Neural progenitor cell (in vitro differentiated cells): Measurements from ENCODE around the gene SLC11A1. TPM values are rescaled to one million over a fixed set of nuclear protein-coding genes. Genes with fewer than 3 reads are reported as not detected.

ENCODE experiments used
- DNase-seq: peaks from one replicate; pipeline ENCODE4 v3.0.0-alpha.2; 2016; ENCODE audit warnings: low spot score
- H2AFZ ChIP-seq: fragments of 200-600 bp; sonication (generic); replicated peaks from 2 replicates; pipeline ENCODE4 v1.6.1; 2016; ENCODE audit warnings: antibody characterized with exemption
- H3F3A ChIP-seq: fragments of 200-600 bp; sonication (generic); 2 replicates; pipeline ENCODE4 v1.6.1; 2016; ENCODE audit warnings: antibody characterized with exemption, low read depth
- H3K27ac ChIP-seq: fragments of 200-600 bp; sonication (generic); 2 replicates; pipeline ENCODE4 v1.5.1; 2016; ENCODE audit warnings: mild to moderate bottlenecking
- H3K27me3 ChIP-seq: fragments of 200-600 bp; sonication (generic); 2 replicates; pipeline ENCODE4 v1.6.1; 2016; ENCODE audit warnings: mild to moderate bottlenecking, moderate library complexity
- H3K36me3 ChIP-seq: fragments of 200-600 bp; sonication (generic); 2 replicates; pipeline ENCODE4 v1.5.1; 2016
- H3K4me1 ChIP-seq: fragments of 200-600 bp; sonication (generic); 2 replicates; pipeline ENCODE4 v1.6.1; 2016; ENCODE audit warnings: mixed run types
- H3K4me2 ChIP-seq: fragments of 200-600 bp; sonication (generic); 2 replicates; pipeline ENCODE4 v1.6.1; 2016
- H3K4me3 ChIP-seq: fragments of 200-600 bp; sonication (generic); 2 replicates; pipeline ENCODE4 v1.5.1; 2016
- H3K79me2 ChIP-seq: fragments of 200-600 bp; sonication (generic); 2 replicates; pipeline ENCODE4 v1.6.1; 2016; ENCODE audit warnings: low read depth
- H3K9ac ChIP-seq: fragments of 200-600 bp; sonication (generic); 2 replicates; pipeline ENCODE4 v1.6.1; 2016
- H3K9me3 ChIP-seq: fragments of 200-600 bp; sonication (generic); 2 replicates; pipeline ENCODE4 v1.5.1; 2016; ENCODE audit warnings: low read depth
- H4K20me1 ChIP-seq: fragments of 200-600 bp; sonication (generic); 2 replicates; pipeline ENCODE4 v1.6.1; 2016; ENCODE audit warnings: low read depth
- H3K27ac Mint-ChIP-seq: 3 replicates; pipeline ENCODE4 v1.8.0; 2021; ENCODE audit warnings: mixed read lengths
- H3K27me3 Mint-ChIP-seq: 2 replicates; pipeline ENCODE4 v1.8.0; 2022; ENCODE audit warnings: low read depth, mild to moderate bottlenecking, inconsistent platforms, moderate library complexity, mixed read lengths; ENCODE audit not compliant: insufficient read depth
- H3K36me3 Mint-ChIP-seq: 3 replicates; pipeline ENCODE4 v1.8.0; 2021; ENCODE audit warnings: mixed read lengths
- H3K4me1 Mint-ChIP-seq: 3 replicates; pipeline ENCODE4 v1.8.0; 2021; ENCODE audit warnings: mixed read lengths
- H3K4me3 Mint-ChIP-seq: 3 replicates; pipeline ENCODE4 v1.8.0; 2021; ENCODE audit warnings: mild to moderate bottlenecking, moderate library complexity, mixed read lengths
- H3K9me3 Mint-ChIP-seq: 3 replicates; pipeline ENCODE4 v1.8.0; 2020; ENCODE audit warnings: mixed read lengths
- EZH2 ChIP-seq: fragments of 200-600 bp; sonication (generic); IDR thresholded peaks from 2 replicates; pipeline ENCODE4 v1.6.1; 2017; ENCODE audit warnings: antibody characterized with exemption, mild to moderate bottlenecking, moderate library complexity
- EZH2phosphoT487 ChIP-seq: fragments of 200-600 bp; sonication (generic); IDR thresholded peaks from 2 replicates; pipeline ENCODE4 v1.6.1; 2017; ENCODE audit warnings: antibody characterized with exemption
- total RNA-seq: library from RNA; depleted of rRNA; stranded (reverse); fragments of >200 nt; gene quantifications from 2 replicates; pipeline ENCODE4 v1.2.3, GENCODE V29; 2015; ENCODE audit warnings: low replicate concordance
- TF ChIP-seq, protein P1 (sequence below): fragments of 200-600 bp; sonication (generic); IDR thresholded peaks from 2 replicates; pipeline ENCODE4 v1.5.1; 2017; ENCODE audit warnings: antibody characterized with exemption, mild to moderate bottlenecking

Gene SLC11A1
- total RNA-seq, 1 donor from 2014 or later: not detected

DNA sequence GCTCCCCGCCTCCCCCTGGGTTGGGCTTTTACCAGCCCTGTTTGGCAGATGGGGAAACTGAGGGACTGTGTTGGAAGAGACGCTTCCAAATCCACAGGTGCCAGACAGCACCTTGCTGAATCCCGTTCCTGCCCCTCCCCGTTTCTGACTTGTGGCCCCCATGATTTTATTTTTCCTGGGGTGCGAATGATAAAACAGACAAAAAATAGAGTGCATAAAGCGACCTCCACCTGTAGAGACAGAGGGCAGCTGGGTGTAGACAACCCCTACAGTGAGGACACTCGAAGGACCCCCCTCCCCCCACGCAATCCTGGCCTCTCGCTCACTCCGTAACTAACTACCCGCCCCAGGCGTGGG, 15.4 kb downstream of the SLC11A1 start:
- DNase-seq: no peak
- Mint-ChIP-seq H3K4me3 (peak overlapping the region; percentile 94), H3K27me3 (peaks cover 28% of the 10 kb centered on the region), H3K27ac (no peak overlapping the region), H3K9me3 (no peaks in the 10 kb centered on the region), H3K4me1 (peaks cover 23% of the 10 kb centered on the region), H3K36me3 (no peaks in the 10 kb centered on the region)
- no peak overlapping the region for H2AFZ ChIP-seq
- H3F3A ChIP-seq: peaks cover 48% of the 10 kb centered on the region
- peak overlapping the region; percentile 74 for H3K4me3 ChIP-seq
- H3K79me2 ChIP-seq: peaks cover 23% of the 10 kb centered on the region
- no peaks in the 10 kb centered on the region for H3K9me3 ChIP-seq
- H3K36me3 ChIP-seq: no peaks in the 10 kb centered on the region
- peaks cover 44% of the 10 kb centered on the region for H3K27me3 ChIP-seq
- peak overlapping the region; percentile 78 for H3K4me2 ChIP-seq
- no peak overlapping the region for H3K9ac ChIP-seq
- no peak overlapping the region for H3K27ac ChIP-seq
- TF ChIP-seq EZH2phosphoT487: no peak
- TF ChIP-seq, protein P1, sequence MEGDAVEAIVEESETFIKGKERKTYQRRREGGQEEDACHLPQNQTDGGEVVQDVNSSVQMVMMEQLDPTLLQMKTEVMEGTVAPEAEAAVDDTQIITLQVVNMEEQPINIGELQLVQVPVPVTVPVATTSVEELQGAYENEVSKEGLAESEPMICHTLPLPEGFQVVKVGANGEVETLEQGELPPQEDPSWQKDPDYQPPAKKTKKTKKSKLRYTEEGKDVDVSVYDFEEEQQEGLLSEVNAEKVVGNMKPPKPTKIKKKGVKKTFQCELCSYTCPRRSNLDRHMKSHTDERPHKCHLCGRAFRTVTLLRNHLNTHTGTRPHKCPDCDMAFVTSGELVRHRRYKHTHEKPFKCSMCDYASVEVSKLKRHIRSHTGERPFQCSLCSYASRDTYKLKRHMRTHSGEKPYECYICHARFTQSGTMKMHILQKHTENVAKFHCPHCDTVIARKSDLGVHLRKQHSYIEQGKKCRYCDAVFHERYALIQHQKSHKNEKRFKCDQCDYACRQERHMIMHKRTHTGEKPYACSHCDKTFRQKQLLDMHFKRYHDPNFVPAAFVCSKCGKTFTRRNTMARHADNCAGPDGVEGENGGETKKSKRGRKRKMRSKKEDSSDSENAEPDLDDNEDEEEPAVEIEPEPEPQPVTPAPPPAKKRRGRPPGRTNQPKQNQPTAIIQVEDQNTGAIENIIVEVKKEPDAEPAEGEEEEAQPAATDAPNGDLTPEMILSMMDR: no peak
- TF ChIP-seq EZH2: no peak
- H4K20me1 ChIP-seq: peaks cover 14% of the 10 kb centered on the region
- H3K4me1 ChIP-seq: peaks cover 29% of the 10 kb centered on the region

- no peak overlapping the region for H2AFZ ChIP-seq
- no peak overlapping the region for H3K27ac Mint-ChIP-seq
- no peak overlapping the region for H3K9ac ChIP-seq
Observed at GRCh38 chr2:218397820-218398436, 15.9 kb downstream of the SLC11A1 start.

GRCh38 chr2:218398437-218399390, 16.6 kb downstream of the SLC11A1 start:
- Histone ChIP-seq H3K27me3 (peaks cover 44% of the 10 kb centered on the region), H3K4me1 (peaks cover 29% of the 10 kb centered on the region), H3K4me2 (peak overlapping the region; percentile 78), H3K9me3 (no peaks in the 10 kb centered on the region), H4K20me1 (peaks cover 14% of the 10 kb centered on the region), H3K36me3 (no peaks in the 10 kb centered on the region), H2AFZ (peak overlapping the region; percentile 30), H3K4me3 (peak overlapping the region; percentile 72), H3K27ac (no peak overlapping the region), H3K79me2 (peaks cover 23% of the 10 kb centered on the region), H3K9ac (no peak overlapping the region), H3F3A (peaks cover 48% of the 10 kb centered on the region)
- Mint-ChIP-seq H3K27ac (no peak overlapping the region), H3K4me3 (peak overlapping the region; percentile 94), H3K9me3 (no peaks in the 10 kb centered on the region), H3K36me3 (peaks cover 5% of the 10 kb centered on the region), H3K4me1 (peaks cover 23% of the 10 kb centered on the region), H3K27me3 (peaks cover 28% of the 10 kb centered on the region)
- peak; percentile 82 for DNase-seq
- TF ChIP-seq, protein P1: no peak
- TF ChIP-seq EZH2 (peak; percentile 95), EZH2phosphoT487 (peak; percentile 93)

More at GRCh38 chr2:218397820-218398436, 15.9 kb downstream of the SLC11A1 start:
- Histone ChIP-seq H3K79me2 (peaks cover 23% of the 10 kb centered on the region), H3K27ac (no peak overlapping the region), H3K36me3 (no peaks in the 10 kb centered on the region), H3F3A (peaks cover 48% of the 10 kb centered on the region), H3K4me3 (peak overlapping the region; percentile 72), H4K20me1 (peaks cover 14% of the 10 kb centered on the region), H3K9me3 (no peaks in the 10 kb centered on the region), H3K4me2 (peak overlapping the region; percentile 78), H3K4me1 (peaks cover 29% of the 10 kb centered on the region), H3K27me3 (peaks cover 44% of the 10 kb centered on the region)
- Mint-ChIP-seq H3K9me3 (no peaks in the 10 kb centered on the region), H3K27me3 (peaks cover 28% of the 10 kb centered on the region), H3K4me3 (peak overlapping the region; percentile 94), H3K4me1 (peaks cover 23% of the 10 kb centered on the region), H3K36me3 (no peaks in the 10 kb centered on the region)
- peak; percentile 77 for DNase-seq
- TF ChIP-seq EZH2: no peak
- TF ChIP-seq, protein P1: no peak
- peak; percentile 16 for TF ChIP-seq EZH2phosphoT487
